Fibroblast of lung (primary cell): ENCODE data around the gene FBRSL1. TPM values are rescaled to one million over a fixed set of nuclear protein-coding genes. Genes with fewer than 3 reads are reported as not detected.
A peak's percentile ranks its signal among the peaks of the same experiment; 100 is the strongest.

Experiments used
- DNase-seq, 2 donors: peaks; one replicate each; pipeline versions ENCODE4 v3.0.0 to v3.0.0-alpha.2; 2010; ENCODE audit warnings: low read depth in 2 of 2
- H2AFZ ChIP-seq: 2 replicates; pipeline ENCODE4 v1.5.1; 2012; ENCODE audit warnings: low read length, control low read depth, inconsistent platforms
- H3K27ac ChIP-seq: 2 replicates; pipeline ENCODE4 v1.5.1; 2011; ENCODE audit warnings: low read length, control low read depth; ENCODE audit not compliant: insufficient read depth
- H3K27me3 ChIP-seq: 2 replicates; pipeline ENCODE4 v1.5.1; 2011; ENCODE audit warnings: mild to moderate bottlenecking, low read length; ENCODE audit not compliant: control insufficient read depth, insufficient read depth
- H3K36me3 ChIP-seq: 2 replicates; pipeline ENCODE4 v1.5.1; 2011; ENCODE audit warnings: low read length; ENCODE audit not compliant: control insufficient read depth, insufficient read depth
- H3K4me1 ChIP-seq: 2 replicates; pipeline ENCODE4 v1.5.1; 2011; ENCODE audit warnings: low read length; ENCODE audit not compliant: control insufficient read depth, insufficient read depth; ENCODE audit errors: extremely low read depth
- H3K4me2 ChIP-seq: 2 replicates; pipeline ENCODE4 v1.5.1; 2011; ENCODE audit warnings: low read length, control low read depth; ENCODE audit not compliant: insufficient read depth; ENCODE audit errors: extremely low read depth
- H3K4me3 ChIP-seq, 4 experiments: fragments of 200-600 bp in 1 of 4; sonication (generic) in 1 of 4; replicated peaks in 1 of 4; 2 replicates each; pipeline ENCODE4 v1.5.1; 2011 to 2016; ENCODE audit warnings: low read length in 4 of 4, low read depth in 3 of 4, mild to moderate bottlenecking in 3 of 4, control low read depth in 2 of 4, inconsistent platforms in 1 of 4, mixed read lengths in 1 of 4; ENCODE audit not compliant: insufficient read depth in 1 of 4; ENCODE audit errors: control extremely low read depth in 1 of 4
- H3K79me2 ChIP-seq: 2 replicates; pipeline ENCODE4 v1.5.1; 2012; ENCODE audit warnings: mild to moderate bottlenecking, low read length, inconsistent platforms; ENCODE audit not compliant: control insufficient read depth, insufficient read depth
- H3K9ac ChIP-seq: 2 replicates; pipeline ENCODE4 v1.5.1; 2011; ENCODE audit warnings: mild to moderate bottlenecking, low read length, control low read depth; ENCODE audit not compliant: insufficient read depth
- H3K9me3 ChIP-seq: 2 replicates; pipeline ENCODE4 v1.5.1; 2012; ENCODE audit warnings: low read depth, low read length; ENCODE audit not compliant: control insufficient read depth, insufficient read depth
- H4K20me1 ChIP-seq: 2 replicates; pipeline ENCODE4 v1.5.1; 2011; ENCODE audit warnings: low read length; ENCODE audit not compliant: control insufficient read depth, insufficient read depth; ENCODE audit errors: extremely low read depth
- EZH2 ChIP-seq: IDR thresholded peaks from 2 replicates; pipeline ENCODE4 v1.5.1; 2012; ENCODE audit warnings: low read length, control low read depth, mild to moderate bottlenecking; ENCODE audit errors: missing control alignments
- polyA plus RNA-seq, 2 donors: library from polyadenylated mRNA; depleted of rRNA in 1 of 2; stranded (reverse) in 1 of 2; unstranded in 1 of 2; fragments of >200 nt; gene quantifications; 2 replicates each; pipeline ENCODE4 v1.2.1, GENCODE V29; 2011 to 2012; ENCODE audit warnings: missing spikeins in 1 of 2
- total RNA-seq: library from RNA; depleted of rRNA; stranded (reverse); fragments of >200 nt; gene quantifications from 2 replicates; pipeline ENCODE4 v1.2.1, GENCODE V29; 2014
- TF ChIP-seq, protein P1 (sequence below), 2 donors: IDR thresholded peaks in 1 of 2; conservative IDR thresholded peaks in 1 of 2; 1 replicate in 1 of 2; 2 replicates in 1 of 2; pipeline ENCODE4 v1.5.1; 2011 to 2012; ENCODE audit warnings: low read length in 2 of 2, control low read depth in 1 of 2, inconsistent platforms in 1 of 2, low read depth in 1 of 2, mild to moderate bottlenecking in 1 of 2

FBRSL1 gene
- total and polyA plus RNA-seq, 2 donors (not counting 1 experiment from before 2014, with no cell fraction given) = 1.4 to 1.8 TPM

DNA sequence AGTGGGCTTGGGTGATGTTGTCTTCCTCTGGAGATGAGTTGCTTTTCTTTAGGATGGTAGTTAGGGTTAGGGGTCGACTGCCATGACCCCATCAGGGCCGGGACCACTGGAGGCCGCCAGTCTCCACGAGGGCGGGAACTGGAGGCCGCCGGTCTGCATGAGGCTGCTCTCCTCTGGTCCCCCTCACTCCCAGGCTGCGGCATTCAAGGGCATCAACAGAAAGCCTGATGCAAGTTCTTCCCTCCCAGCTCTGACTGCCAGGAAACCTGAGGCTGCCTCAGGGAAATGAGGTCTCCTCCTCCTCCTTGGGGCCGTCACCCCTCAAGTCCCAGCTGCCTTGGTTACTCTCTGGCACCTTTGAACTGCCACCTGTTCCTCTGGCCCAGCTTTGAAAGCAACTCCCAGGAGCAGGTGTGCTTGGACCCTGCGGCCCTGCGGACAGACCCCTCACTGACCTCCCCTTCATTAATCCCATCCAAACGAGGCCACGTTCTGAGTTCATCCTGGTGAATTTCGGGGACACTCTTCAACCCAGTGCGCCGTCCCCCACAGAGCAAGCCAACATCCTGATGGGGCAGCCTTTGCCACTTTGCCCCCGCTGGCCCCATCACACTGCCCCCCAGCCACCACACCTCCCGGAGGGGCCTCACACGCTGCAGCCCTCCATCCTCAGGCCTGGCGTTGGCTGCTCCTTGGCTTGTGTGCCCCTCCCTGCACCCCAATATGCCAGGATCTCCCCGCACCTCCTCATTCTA lies 37.2 kb upstream of the FBRSL1 start:
- Histone ChIP-seq H3K36me3 (no peaks in the 10 kb centered on the region), H3K27me3 (peaks cover 6% of the 10 kb centered on the region), H2AFZ (no peak overlapping the region), H4K20me1 (no peaks in the 10 kb centered on the region), H3K4me1 (no peaks in the 10 kb centered on the region), H3K9me3 (peaks cover 4% of the 10 kb centered on the region), H3K4me3 (no peak overlapping the region), H3K79me2 (no peaks in the 10 kb centered on the region), H3K4me2 (no peak overlapping the region), H3K27ac (no peak overlapping the region), H3K9ac (no peak overlapping the region)
- DNase-seq = no peak
- TF ChIP-seq, protein P1, sequence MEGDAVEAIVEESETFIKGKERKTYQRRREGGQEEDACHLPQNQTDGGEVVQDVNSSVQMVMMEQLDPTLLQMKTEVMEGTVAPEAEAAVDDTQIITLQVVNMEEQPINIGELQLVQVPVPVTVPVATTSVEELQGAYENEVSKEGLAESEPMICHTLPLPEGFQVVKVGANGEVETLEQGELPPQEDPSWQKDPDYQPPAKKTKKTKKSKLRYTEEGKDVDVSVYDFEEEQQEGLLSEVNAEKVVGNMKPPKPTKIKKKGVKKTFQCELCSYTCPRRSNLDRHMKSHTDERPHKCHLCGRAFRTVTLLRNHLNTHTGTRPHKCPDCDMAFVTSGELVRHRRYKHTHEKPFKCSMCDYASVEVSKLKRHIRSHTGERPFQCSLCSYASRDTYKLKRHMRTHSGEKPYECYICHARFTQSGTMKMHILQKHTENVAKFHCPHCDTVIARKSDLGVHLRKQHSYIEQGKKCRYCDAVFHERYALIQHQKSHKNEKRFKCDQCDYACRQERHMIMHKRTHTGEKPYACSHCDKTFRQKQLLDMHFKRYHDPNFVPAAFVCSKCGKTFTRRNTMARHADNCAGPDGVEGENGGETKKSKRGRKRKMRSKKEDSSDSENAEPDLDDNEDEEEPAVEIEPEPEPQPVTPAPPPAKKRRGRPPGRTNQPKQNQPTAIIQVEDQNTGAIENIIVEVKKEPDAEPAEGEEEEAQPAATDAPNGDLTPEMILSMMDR (conservative IDR thresholded peaks at IDR 0.05 in 1 of 2, IDR thresholded peaks at IDR 0.05 in 1 of 2; ENCODE audit: low read depth in 1 of 2, low read length in 2 of 2) = no peak
- no peak for TF ChIP-seq EZH2

DNA sequence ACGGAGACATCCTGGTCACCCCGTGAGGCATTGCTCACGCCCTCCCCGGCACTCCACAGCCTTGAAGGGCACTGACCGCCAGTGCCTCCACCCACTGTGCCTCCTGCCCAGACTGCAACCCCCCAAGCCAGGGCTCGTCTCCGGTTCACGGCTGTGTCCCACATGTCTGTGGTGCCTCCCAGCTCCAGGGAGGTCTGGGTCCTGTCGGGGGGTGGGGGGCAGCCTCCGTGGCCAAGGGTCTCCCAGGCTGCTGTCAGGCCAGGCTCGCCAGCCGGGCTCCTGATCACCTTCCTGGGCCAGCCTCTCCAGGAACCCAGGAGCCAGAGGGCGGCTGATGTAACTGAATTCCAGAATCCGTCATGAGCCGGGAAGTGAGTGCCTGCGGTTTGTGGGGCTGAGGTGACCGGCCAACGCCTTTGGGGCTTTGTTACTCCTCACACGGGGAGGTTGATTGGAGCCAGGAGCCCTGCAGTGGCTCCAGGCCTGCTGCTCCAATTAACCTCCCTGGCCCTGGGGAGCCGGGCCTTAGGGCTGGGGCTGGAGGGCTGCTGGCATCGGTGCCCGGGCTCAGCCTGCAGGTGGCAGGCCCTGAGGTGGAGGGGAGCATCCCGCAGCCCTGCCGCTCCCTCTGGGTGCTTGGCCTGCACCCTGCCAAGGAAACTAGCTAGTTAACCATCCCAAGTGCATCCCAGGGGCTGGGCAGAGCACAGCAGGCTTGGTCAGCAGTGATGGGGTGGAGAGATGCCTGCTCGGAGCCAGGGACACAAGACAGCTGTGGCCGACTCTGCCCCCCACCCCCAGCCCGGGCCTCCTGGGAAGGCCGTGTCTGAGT lies 36.4 kb upstream of the FBRSL1 start:
- Histone ChIP-seq H3K27me3 (peaks cover 6% of the 10 kb centered on the region), H2AFZ (no peak overlapping the region), H3K4me1 (no peaks in the 10 kb centered on the region), H3K79me2 (no peaks in the 10 kb centered on the region), H3K4me3 (no peak overlapping the region), H4K20me1 (no peaks in the 10 kb centered on the region), H3K27ac (no peak overlapping the region), H3K9me3 (peaks cover 4% of the 10 kb centered on the region), H3K9ac (no peak overlapping the region), H3K36me3 (no peaks in the 10 kb centered on the region), H3K4me2 (no peak overlapping the region)
- DNase-seq = peak; percentile 54 to 70
- TF ChIP-seq, protein P1 (conservative IDR thresholded peaks at IDR 0.05 in 1 of 2, IDR thresholded peaks at IDR 0.05 in 1 of 2; ENCODE audit: low read depth in 1 of 2, low read length in 2 of 2) = no peak
- TF ChIP-seq EZH2 = no peak

DNA sequence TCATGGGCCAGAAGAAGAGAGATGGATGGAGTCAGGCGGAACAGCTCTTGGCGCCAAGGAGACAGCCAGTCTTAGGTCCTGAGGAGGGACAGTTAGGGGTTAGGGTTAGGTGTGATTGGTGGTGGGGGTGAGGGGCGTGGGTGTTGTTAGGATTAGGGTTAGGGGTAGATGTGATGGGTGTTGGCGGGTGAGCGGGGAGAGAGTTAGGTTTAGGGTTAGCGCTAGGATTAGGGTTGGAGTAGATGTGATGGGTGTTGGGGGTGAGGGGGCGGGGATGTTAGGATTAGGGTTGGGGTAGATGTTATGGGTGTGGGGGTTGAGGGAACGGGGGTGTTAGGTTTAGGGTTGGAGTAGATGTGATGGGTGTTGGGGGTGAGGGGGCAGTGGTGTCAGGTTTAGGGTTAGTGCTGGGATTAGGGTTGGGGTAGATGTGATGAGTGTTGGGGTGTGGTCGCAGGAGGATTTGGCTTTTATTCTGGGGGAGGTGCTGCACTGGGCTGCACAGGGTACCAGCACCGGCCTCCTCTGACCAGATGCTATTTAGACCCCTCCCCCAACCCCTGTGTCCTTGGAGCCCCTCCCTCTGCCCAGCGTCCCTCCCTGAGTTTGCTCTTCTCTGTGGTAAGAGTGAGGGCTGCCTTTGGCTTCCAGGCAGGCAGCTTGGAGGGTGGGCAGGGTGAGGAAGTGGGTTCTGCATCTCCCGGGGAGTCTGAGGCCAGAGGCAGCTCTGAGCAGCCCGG lies 35.6 kb upstream of the FBRSL1 start:
- H3K27me3 ChIP-seq = peaks cover 6% of the 10 kb centered on the region
- H3K36me3 ChIP-seq = no peaks in the 10 kb centered on the region
- peaks cover 4% of the 10 kb centered on the region for H3K9me3 ChIP-seq
- no peaks in the 10 kb centered on the region for H3K79me2 ChIP-seq
- no peak overlapping the region for H3K9ac ChIP-seq
- no peak overlapping the region for H3K27ac ChIP-seq
- no peaks in the 10 kb centered on the region for H4K20me1 ChIP-seq
- TF ChIP-seq EZH2 = no peak
- TF ChIP-seq, protein P1 (conservative IDR thresholded peaks at IDR 0.05 in 1 of 2, IDR thresholded peaks at IDR 0.05 in 1 of 2; ENCODE audit: low read depth in 1 of 2, low read length in 2 of 2) = no peak
- H2AFZ ChIP-seq = no peak overlapping the region
- H3K4me2 ChIP-seq = no peak overlapping the region
- DNase-seq = no peak
- H3K4me1 ChIP-seq = no peaks in the 10 kb centered on the region
- H3K4me3 ChIP-seq = no peak overlapping the region
